Chondrocyte (in vitro differentiated cells): ENCODE measurements around the gene LRMDA. TPM values are rescaled to one million over a fixed set of nuclear protein-coding genes. Genes with fewer than 3 reads are reported as not detected.

Experiments used
- DNase-seq: peaks from one replicate; pipeline ENCODE4 v3.0.0; 2021; ENCODE audit warnings: mixed read lengths, low spot score
- H3K27ac Mint-ChIP-seq: one replicate; pipeline ENCODE4 v1.8.0; 2021; ENCODE audit warnings: mild to moderate bottlenecking, moderate library complexity, mixed read lengths; ENCODE audit not compliant: unreplicated experiment
- H3K27me3 Mint-ChIP-seq: 2 replicates; pipeline ENCODE4 v1.8.0; 2021; ENCODE audit warnings: low read depth, mixed read lengths
- H3K36me3 Mint-ChIP-seq: 2 replicates; pipeline ENCODE4 v1.8.0; 2021; ENCODE audit warnings: low read depth, mixed read lengths
- H3K4me1 Mint-ChIP-seq: 2 replicates; pipeline ENCODE4 v1.8.0; 2021; ENCODE audit warnings: low read depth, mild to moderate bottlenecking, mixed read lengths
- H3K4me3 Mint-ChIP-seq: one replicate; pipeline ENCODE4 v1.8.0; 2021; ENCODE audit warnings: mild to moderate bottlenecking, moderate library complexity, mixed read lengths; ENCODE audit not compliant: unreplicated experiment
- H3K9me3 Mint-ChIP-seq: 2 replicates; pipeline ENCODE4 v1.8.0; 2021; ENCODE audit warnings: low read depth, mixed read lengths
- total RNA-seq: library from RNA; stranded (reverse); gene quantifications from 3 replicates; pipeline ENCODE4 v1.2.1, GENCODE V29; 2021
- TF ChIP-seq, protein P1 (sequence below): fragments of 200-600 bp; sonication (generic); IDR thresholded peaks from 2 replicates; pipeline ENCODE4 v1.5.0; 2021; ENCODE audit warnings: antibody characterized with exemption, mild to moderate bottlenecking, moderate library complexity

Gene LRMDA
- total RNA-seq, 1 donor from 2014 or later: 2.8 TPM

DNA sequence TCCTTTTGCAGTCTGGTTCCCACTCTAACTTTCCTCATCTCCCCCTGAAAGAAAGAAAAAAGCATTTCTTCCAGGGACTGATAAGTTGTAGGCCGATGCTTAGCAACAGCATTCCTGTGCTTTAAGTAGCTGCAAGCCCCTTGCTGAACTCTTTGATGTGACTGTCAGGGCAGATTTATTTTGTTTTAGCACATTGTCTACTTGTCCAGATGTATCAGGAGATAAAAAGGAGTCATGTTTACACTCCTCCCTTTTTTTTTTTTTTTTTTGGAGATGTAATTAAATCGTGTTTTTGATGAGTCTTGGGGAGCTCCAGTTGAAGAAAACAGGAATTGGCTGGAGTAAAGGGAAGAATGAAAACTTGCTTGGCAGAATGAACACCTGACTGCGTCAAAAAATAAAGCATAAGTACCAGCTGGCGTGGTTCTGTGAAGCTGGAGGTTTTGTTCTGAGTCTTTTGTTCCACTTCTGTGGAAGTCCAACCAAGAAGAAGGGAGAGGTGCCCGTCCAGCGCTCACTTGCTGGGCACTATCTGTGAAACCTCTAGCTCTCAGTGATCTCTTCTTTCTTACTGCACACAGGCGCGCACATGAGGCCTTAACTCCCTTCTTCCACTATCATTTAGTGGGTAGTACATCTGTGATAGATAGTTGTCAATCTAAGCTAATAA, 871.7 kb downstream of the LRMDA start:
- peaks cover 2% of the 10 kb centered on the region for H3K9me3 Mint-ChIP-seq
- TF ChIP-seq, protein P1, sequence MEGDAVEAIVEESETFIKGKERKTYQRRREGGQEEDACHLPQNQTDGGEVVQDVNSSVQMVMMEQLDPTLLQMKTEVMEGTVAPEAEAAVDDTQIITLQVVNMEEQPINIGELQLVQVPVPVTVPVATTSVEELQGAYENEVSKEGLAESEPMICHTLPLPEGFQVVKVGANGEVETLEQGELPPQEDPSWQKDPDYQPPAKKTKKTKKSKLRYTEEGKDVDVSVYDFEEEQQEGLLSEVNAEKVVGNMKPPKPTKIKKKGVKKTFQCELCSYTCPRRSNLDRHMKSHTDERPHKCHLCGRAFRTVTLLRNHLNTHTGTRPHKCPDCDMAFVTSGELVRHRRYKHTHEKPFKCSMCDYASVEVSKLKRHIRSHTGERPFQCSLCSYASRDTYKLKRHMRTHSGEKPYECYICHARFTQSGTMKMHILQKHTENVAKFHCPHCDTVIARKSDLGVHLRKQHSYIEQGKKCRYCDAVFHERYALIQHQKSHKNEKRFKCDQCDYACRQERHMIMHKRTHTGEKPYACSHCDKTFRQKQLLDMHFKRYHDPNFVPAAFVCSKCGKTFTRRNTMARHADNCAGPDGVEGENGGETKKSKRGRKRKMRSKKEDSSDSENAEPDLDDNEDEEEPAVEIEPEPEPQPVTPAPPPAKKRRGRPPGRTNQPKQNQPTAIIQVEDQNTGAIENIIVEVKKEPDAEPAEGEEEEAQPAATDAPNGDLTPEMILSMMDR: no peak
- peaks cover 32% of the 10 kb centered on the region for H3K4me1 Mint-ChIP-seq
- H3K36me3 Mint-ChIP-seq: no peaks in the 10 kb centered on the region
- H3K27ac Mint-ChIP-seq: peak overlapping the region; percentile 3
- no peak overlapping the region for H3K4me3 Mint-ChIP-seq
- H3K27me3 Mint-ChIP-seq: no peaks in the 10 kb centered on the region
- no peak for DNase-seq

DNA sequence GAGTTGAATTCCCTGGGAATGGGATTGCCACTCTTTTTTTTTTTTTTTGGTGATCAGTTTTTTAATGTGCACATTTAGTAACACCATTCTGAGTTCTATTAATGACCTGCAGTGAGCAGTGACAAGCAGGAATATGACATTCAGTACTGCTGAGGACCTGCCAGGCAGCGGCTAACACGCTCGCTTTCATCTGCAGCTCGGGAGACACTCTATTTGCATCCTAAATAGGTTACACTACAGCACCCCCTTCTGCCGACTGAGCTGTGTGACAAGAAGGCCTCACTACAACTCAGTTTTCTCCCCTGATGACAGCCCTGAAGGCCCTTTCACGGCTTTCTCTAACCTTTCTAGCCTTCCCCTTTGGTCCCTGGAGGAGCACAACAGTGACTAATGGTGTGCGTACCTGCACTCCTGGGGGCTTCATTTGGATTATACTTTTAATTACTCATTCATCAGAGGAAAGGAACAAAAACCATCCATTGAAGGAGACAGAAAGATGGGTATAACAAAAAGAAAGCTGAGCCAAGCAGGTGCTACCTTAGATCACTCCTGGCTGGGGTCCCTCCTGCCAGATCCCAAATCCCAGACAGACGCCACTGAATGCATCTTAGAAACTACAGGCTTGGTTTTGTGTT, 872.4 kb downstream of the LRMDA start:
- H3K27me3 Mint-ChIP-seq: no peaks in the 10 kb centered on the region
- no peak overlapping the region for H3K27ac Mint-ChIP-seq

DNA sequence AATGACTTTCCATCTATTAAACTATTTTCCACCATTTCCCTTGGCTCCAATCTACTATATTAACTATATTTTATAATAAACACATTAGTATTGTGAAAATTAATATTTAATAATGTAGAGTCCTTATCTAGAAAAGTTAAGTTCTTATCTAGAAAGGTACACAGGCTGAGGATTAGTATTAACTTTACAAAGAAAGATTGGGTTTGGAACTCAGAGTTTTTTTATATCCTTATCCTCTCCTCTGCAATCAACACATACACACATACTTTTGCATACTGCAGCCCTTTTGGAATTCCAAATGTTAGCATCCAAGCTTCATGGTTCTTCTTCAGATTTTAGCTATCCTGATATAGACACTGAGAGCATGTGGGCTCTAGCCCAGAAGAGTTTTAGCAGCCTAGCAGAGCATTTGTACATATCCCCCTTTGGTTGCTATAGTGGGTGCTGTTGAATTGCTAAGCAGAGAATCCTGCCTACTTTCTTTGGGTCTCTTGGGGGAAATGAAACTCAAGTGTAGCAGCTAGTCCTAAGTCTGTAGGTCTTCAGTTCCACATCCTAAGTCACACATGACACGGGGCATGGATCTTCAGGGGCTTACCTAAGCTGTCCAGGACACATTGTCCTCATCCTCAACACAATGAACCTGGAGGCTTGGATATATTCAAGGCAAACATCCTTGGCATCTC, 874.6 kb downstream of the LRMDA start:
- no peak overlapping the region for H3K27ac Mint-ChIP-seq
- no peak for DNase-seq
- H3K9me3 Mint-ChIP-seq: peaks cover 3% of the 10 kb centered on the region
- no peak overlapping the region for H3K4me3 Mint-ChIP-seq
- no peaks in the 10 kb centered on the region for H3K27me3 Mint-ChIP-seq
- H3K4me1 Mint-ChIP-seq: peaks cover 55% of the 10 kb centered on the region
- TF ChIP-seq, protein P1: no peak
- no peaks in the 10 kb centered on the region for H3K36me3 Mint-ChIP-seq

More for the DNA sequence above, 872.4 kb downstream of the LRMDA start:
- peaks cover 3% of the 10 kb centered on the region for H3K9me3 Mint-ChIP-seq
- no peaks in the 10 kb centered on the region for H3K36me3 Mint-ChIP-seq
- peaks cover 32% of the 10 kb centered on the region for H3K4me1 Mint-ChIP-seq
- no peak overlapping the region for H3K4me3 Mint-ChIP-seq
- no peak for DNase-seq
- TF ChIP-seq, protein P1: peak; percentile 83

DNA sequence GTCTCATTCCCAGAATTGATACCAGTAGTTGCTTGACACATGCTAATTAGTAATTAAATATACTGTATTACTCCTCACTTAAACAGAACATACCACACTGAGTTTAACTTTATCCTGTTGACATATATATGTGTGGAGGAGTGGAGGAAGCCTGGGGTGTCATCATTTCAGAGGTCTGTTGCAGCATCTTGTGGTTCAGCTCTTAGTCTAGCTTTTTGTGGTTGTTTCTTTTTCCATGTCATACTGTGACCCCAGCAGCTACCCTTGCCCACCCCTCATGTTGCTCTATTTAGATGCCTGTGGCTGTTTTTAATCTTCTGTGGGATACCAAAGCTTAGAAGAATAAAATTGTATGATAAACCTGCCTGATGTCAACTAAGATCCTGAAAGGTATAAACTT, 875.4 kb downstream of the LRMDA start:
- TF ChIP-seq, protein P1: no peak
- H3K4me3 Mint-ChIP-seq: no peak overlapping the region
- no peaks in the 10 kb centered on the region for H3K36me3 Mint-ChIP-seq
- H3K27ac Mint-ChIP-seq: no peak overlapping the region
- H3K9me3 Mint-ChIP-seq: peaks cover 3% of the 10 kb centered on the region
- H3K4me1 Mint-ChIP-seq: peaks cover 58% of the 10 kb centered on the region
- no peaks in the 10 kb centered on the region for H3K27me3 Mint-ChIP-seq
- no peak for DNase-seq

DNA sequence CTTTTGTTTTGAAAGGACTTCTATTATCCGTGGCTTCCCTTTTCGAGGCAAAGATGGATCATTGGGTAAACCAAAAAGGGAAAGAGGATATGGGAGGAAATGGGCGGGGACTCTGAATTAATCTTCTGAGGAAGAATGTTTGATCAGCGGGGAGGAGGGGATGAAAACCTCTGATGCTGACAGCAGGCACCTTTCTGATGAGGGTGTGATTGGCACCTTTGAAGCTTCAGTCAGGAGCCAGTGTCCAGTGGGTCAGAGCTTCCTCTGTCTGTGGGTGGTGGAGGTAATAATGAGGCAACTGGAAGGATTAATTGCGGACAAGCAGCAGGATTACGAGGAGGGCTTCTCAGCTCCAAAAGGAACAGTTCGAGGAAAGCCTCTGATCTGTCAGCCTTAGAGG, 877.6 kb downstream of the LRMDA start:
- TF ChIP-seq, protein P1: no peak
- Mint-ChIP-seq H3K27ac (peak overlapping the region; percentile 65), H3K27me3 (no peaks in the 10 kb centered on the region), H3K4me3 (no peak overlapping the region), H3K36me3 (no peaks in the 10 kb centered on the region), H3K9me3 (peaks cover 3% of the 10 kb centered on the region), H3K4me1 (peaks cover 46% of the 10 kb centered on the region)
- no peak for DNase-seq
